Measurements from ENCODE around the gene ZNF331.
"Not testable (repeated sequence)": the region's sequence is repeated elsewhere in the genome, so short reads cannot be mapped to it uniquely, and the experiment has no call there.

Gene ZNF331

DNA sequence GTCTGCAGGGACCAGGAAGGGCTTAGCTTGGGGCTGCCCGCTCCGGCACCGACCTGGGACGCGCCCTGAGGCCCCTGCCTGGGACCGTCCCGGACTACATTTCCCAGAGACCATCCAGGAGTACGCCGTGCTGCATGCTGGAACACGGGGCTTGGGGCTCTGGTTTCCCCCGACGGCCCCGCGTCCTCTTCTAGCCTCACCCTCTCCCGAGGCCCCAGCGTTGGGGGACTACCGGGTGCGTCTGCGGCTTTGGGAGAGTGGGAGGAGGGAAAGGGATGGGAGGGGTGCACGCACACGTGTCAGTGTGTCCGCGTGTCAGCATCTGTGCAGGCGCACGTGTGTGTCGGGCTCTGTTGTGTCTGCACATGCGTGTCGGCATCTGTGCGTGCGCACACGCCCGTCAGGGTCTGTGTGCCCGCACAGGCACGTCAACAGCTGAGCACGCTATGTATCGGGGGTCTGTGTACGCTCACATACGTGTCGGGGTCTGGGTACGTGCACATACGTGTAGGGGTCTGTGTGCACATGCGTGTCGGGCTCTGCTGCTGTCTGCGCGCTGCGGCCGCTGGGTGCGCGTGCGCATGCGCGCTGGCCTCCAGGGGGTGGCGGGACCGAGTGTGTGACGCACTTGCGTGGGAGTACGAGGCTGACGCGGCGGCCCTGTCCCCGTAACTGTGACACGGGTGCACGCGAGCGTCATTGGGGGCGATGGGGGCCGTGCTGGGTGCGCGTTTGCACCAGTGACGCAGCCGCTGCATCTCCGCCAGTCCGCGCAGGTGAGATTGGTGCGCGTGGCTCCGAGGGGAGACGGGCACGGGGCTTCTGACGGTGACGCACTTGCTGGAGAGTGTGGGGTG, at the start of gene ZNF331:
Gene ZNF331, plus strand, starts transcription at position 625 of the 857 bp plus-strand sequence. CDS start 31,232 bp downstream, outside the sequence.
- peak; percentile 86 for DNase-seq

GRCh38 chr19:53492153-53492552, 45.8 kb upstream of the ZNF331 start:
- no peak for DNase-seq

DNA sequence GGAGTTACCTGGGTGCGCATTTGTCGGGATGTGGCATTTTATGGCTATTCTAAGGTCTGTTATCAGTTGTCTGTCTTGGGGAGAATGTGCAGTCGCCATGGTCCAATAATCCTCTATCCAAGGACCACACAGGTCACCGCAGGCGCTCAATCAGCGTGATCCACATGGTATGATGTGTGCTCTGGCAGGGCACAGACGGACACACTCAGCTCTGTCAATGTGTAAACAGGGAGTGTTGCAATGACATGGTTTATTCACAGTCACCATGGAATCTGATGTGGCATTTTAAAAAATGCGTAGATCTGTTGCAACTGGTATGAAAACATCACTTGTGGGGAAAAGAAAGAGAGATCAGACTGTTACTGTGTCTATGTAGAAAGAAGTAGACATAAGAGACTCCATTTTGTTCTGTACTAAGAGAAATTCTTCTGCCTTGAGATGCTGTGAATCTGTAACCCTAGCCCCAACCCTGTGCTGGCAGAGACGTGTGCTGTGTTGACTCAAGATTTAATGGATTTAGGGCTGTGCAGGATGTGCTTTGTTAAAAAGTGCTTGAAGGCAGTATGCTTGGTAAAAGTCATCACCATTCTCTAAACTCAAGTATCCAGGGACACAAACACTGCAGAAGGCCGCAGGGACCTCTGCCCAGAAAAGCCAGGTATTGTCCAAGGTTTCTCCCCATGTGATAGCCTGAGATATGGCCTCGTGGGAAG, 40.5 kb upstream of the ZNF331 start:
- not testable (repeated sequence) for DNase-seq

GRCh38 chr19:53498024-53498395, 39.9 kb upstream of the ZNF331 start:
- DNase-seq = not testable (repeated sequence)

DNA sequence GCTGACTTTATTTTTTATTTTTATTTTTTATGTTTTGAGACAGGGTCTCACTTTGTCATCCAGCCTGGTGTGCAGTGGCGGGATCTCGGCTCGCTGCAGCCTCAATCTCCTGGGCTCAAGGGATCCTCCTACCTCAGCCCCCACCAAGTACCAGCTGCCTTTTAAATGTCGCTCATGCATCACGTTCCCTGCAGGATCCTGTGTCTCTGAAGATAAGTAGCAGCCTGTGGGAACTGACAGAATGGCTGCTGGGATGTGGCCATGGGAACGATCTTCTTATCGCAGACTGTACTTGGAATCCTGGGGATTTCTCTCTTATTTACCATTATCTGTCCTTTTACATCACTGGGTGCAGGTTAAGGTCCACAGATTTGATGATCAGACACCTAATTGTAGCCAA, 34.8 kb upstream of the ZNF331 start:
- DNase-seq = not testable (repeated sequence)

- not testable (repeated sequence) for DNase-seq
Measured at GRCh38 chr19:53503671-53504364, 34.1 kb upstream of the ZNF331 start.

- DNase-seq = not testable (repeated sequence)
Measured at GRCh38 chr19:53504365-53504703, 33.6 kb upstream of the ZNF331 start.

DNA sequence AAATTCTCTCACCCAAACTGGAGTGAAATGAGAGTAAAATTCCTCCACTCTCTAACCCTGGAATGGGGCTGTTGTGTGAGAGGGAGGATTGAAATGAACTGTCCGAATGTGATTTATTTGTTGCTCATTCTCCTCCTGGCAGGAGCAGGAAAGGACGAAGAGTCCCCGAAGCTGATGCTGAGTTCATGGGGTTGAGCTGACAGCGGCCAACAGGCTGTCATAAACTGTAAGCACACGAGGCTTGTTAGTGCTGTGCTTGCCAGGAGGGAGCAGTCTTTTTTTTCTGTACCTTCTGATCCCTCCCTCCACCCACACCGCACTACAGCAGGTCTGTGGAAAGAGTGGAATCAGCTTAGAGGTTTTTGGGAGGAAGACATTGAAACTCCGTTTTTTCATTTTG, 33.1 kb upstream of the ZNF331 start:
- DNase-seq = no peak

- no peak for DNase-seq
Measured at GRCh38 chr19:53506728-53507127, 31.2 kb upstream of the ZNF331 start.

DNA sequence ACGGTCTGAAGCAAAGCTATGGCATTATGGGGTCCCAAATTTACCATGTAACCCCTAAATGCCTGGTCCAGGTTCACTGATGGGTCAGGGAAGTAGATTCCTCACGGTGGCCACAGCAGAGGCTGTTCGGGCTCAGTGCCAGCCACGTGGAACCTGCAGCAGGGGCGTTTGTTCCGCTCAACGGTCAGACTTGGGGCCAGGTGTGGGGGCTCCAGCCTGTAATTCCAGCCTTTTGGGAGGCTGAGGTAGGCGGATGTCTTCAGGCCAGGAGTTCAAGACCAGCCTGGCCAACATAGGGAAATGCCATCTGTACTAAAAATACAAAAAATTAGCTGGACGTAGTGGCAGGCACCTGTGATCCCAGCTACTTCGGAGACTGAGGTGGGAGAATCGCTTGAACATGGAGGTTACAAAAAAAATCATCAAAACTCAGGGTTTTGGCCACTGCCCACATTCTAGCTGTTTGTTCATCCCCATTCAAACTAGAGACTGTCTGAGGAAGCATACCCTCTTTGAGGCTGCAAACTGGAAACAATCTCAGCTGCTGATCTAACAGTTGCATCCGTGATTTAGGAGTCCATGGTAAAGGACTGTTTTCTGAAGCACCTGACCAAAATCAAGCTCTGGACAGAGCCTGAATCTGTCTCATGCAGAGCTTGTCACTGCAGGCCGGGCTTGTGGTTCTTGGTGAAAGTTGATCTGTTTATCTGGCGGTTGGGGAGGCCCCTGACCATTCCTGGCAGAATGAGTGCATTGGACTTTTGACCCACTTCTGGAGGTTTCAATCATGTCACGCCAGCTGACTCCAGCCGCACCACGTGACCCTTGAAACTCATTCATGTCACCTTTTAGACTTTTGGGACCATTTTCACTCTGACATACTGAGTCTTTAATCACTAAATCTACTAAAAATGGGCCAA, 30.2 kb upstream of the ZNF331 start:
- DNase-seq = no peak

DNA sequence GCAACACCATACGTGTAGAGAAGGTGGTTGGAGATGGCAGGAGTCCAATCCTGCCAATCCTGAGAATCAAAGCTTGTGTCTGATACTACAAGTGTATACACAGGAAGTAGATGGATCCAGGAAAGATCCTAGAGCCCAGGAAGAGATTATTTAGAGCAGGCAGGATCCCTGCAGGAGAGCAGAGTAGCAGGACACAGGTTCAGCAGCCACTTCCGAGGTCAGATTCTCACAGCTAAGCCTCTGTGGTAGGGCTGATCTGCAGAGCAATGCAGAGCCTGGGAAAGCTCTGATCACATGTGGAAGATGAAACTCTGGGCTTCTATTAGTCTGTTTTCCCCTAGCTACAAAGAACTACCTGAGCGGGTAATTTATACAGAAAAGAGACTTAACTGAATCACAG, 28.5 kb upstream of the ZNF331 start:
- DNase-seq = no peak

DNA sequence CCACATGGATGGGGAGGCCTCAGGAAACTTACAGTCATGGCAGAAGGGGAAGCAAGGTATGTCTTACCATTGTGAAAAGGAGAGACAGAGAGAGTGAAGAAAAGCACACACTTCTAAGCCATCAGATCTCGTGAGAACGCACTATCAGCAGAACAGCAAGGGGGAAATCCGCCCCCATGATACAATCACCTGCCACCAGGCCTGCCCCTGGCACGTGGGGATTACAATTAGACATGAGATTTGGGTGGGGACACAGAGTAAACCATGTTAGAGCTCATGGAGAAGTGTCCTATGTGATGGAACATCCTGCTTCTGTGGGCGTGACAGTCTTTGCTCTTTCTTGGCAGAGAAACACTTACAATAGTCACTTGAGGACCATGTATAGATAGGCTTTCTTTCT, 28.1 kb upstream of the ZNF331 start:
- no peak for DNase-seq

- no peak for DNase-seq
Measured at GRCh38 chr19:53511357-53511756, 26.6 kb upstream of the ZNF331 start.

DNA sequence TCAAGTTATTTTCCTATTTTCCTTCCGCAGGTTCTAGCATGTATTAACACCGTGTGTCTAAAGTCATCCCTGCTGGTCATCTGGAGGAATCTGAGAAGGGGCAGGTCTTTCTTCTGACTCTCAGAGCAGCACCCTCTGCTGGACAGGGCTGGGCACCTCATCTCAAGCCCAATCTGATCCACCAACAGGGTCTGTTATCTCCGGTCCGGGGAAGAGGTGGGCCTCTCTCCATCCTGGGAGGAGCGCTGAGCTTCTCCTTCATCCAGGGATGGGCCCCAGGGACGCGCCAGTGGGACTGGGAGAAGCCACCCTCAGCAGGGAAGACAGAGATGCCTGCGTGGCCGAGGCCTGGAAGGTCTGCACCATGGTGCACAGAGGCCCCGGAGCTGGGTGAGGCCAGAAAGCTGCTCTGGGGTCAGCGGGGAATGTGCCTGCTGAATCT, 26.0 kb upstream of the ZNF331 start:
- DNase-seq = peak; percentile 15

DNA sequence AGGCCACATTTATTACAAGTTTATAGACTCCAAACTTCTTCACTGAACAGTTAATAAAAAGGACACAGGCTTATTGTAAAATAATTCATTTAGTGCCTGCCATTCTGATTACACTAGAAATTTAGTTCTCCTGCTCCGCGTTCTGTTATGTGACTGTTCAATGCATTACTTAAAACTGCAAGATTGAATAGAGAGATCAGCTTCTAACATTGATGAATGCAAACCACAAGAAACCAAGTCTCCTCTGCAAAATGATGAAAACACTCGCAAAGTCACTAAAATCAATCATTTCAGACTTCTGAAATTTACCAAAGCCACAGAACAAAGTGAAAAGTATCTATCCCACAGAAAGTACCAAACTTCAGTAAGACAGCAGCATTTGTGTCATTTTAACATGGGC, 22.9 kb upstream of the ZNF331 start:
- DNase-seq = not testable (repeated sequence)

DNA sequence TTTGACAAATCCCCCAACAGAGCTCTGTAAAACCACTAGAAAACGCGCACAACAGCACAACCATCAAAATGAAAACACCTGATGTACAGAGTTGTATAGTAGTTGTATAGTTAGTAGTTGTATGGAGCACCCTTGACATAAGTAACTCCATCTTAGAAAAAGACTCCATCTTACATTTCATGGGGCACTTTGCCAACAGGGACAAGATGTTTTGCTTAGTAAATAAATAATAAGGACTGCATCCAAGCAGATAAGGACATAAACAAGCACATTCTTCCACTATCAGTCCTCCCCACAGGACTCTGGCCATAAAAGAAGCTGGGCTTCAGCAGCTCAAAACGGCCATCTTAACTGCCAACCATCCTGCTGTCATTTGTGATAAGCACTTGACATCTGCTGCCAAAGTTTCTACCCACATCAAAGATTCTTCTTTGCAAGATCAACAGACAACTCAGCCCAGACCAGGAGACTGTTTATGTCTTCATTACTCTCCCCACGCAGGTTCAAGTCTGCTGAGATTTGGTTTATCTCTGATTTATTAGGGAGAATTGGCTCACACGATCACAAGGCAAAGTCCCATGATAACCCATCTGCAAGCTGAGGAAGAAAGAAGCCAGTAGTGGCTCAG, 20.7 kb upstream of the ZNF331 start:
- DNase-seq = no peak

DNA sequence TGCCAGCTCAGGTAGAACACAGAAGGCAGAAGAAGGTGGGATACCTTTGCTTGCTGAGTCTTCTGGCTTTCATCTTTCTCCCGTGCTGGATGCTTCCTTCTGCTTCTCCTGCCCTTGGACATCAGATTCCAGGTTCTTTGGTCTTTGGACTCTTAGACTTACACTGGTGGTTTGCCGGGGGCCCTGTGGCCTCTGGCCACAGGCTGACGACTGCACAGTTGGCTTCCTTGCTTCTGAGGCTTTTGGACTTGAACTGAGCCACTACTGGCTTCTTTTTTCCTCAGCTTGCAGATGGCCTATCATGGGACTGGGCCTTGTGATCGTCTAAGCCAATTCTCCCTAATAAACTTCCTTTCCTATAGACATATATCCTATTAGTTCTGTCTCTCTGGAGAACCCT, 19.8 kb upstream of the ZNF331 start:
- no peak for DNase-seq

GRCh38 chr19:53518716-53519115, 19.2 kb upstream of the ZNF331 start:
- no peak for DNase-seq

- no peak for DNase-seq
Measured at GRCh38 chr19:53519446-53519845, 18.5 kb upstream of the ZNF331 start.

DNA sequence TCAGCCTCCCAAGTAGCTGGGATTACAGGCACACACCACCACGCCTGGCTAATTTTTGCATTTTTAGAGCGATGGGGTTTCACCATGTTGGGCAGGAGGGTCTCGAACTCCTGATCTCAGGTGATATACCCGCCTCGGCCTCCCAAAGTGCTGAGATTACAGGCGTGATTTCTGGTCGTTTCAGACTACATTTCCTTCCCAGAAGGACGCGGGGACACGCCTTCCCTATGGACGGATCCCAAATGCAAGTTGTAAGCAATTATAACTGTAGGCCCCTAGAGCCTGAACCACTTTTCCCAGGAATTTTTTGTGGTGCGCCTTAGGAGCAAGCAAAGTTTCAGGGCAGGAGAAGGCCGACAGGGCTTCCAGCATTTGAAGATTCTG, 17.8 kb upstream of the ZNF331 start:
- DNase-seq = no peak

- DNase-seq = peak; percentile 91
Measured at GRCh38 chr19:53520547-53521372, 17.2 kb upstream of the ZNF331 start.
